SK-N-SH (cell line): Measurements from ENCODE around the gene MAGI2. TPM values are rescaled to one million over a fixed set of nuclear protein-coding genes. Genes with fewer than 3 reads are reported as not detected.
A peak's percentile ranks its signal among the peaks of the same experiment; 100 is the strongest.

Source experiments
- CTCF ChIA-PET: fragments of 300-600, 350-600 bp; formaldehyde crosslinking; extraction: SDS; loops from one replicate; lab custom pipeline; 2021; lab: Yijun Ruan, JAX
- POLR2A ChIA-PET: fragments of 350-600 bp; sonication (Branson Sonifier 250); formaldehyde crosslinking; extraction: SDS; loops from one replicate; lab custom pipeline; 2020; ENCODE audit warnings: antibody characterized with exemption, inconsistent platforms; lab: Yijun Ruan, JAX
- DNase-seq: peaks from one replicate; pipeline ENCODE4 v3.0.0; 2012
- H2AFZ ChIP-seq: fragments of 200-600 bp; sonication (generic); 2 replicates; pipeline ENCODE4 v1.8.1; 2016; ENCODE audit warnings: antibody characterized with exemption, mild to moderate bottlenecking, low read depth
- H3F3A ChIP-seq: fragments of 200-600 bp; sonication (generic); replicated peaks from 2 replicates; pipeline ENCODE3; 2016; ENCODE audit warnings: antibody characterized with exemption, mild to moderate bottlenecking; ENCODE audit not compliant: insufficient read depth
- H3K27ac ChIP-seq, 2 experiments: fragments of 200-500 bp in 1 of 2; fragments of 200-600 bp in 1 of 2; sonication (Bioruptor generic) in 1 of 2; sonication (generic), shearing (Covaris generic) in 1 of 2; 2 replicates each; pipeline versions ENCODE4 v1.5.1 to v1.6.1; 2014 to 2016; ENCODE audit warnings: low read depth in 2 of 2, inconsistent platforms in 1 of 2, low read length in 1 of 2, mild to moderate bottlenecking in 1 of 2, mixed read lengths in 1 of 2
- H3K27me3 ChIP-seq: fragments of 200-600 bp; sonication (generic), shearing (Covaris generic); 2 replicates; pipeline ENCODE4 v1.6.1; 2016; ENCODE audit warnings: mixed run types; ENCODE audit not compliant: insufficient read depth
- H3K36me3 ChIP-seq, 2 experiments: fragments of 200-500 bp in 1 of 2; fragments of 200-600 bp in 1 of 2; sonication (Bioruptor generic) in 1 of 2; sonication (generic) in 1 of 2; replicated peaks in 1 of 2; 2 replicates each; pipeline versions ENCODE3 to v1.5.1; 2014 to 2016; ENCODE audit warnings: low read length in 1 of 2, mild to moderate bottlenecking in 1 of 2; ENCODE audit not compliant: insufficient read depth in 2 of 2, control insufficient read depth in 1 of 2
- H3K4me1 ChIP-seq, 2 experiments: fragments of 200-500 bp in 1 of 2; fragments of 200-600 bp in 1 of 2; sonication (Bioruptor generic) in 1 of 2; sonication (generic), shearing (Covaris generic) in 1 of 2; 2 replicates each; pipeline versions ENCODE4 v1.5.1 to v1.6.1; 2014 to 2016; ENCODE audit warnings: low read depth in 1 of 2, low read length in 1 of 2, mixed run types in 1 of 2; ENCODE audit not compliant: insufficient read depth in 2 of 2, control insufficient read depth in 1 of 2
- H3K4me2 ChIP-seq: fragments of 200-600 bp; sonication (generic), shearing (Covaris generic); 2 replicates; pipeline ENCODE4 v1.6.1; 2017; ENCODE audit warnings: mixed run types
- H3K4me3 ChIP-seq, 2 experiments: fragments of 200-500 bp in 1 of 2; fragments of 200-600 bp in 1 of 2; sonication (Bioruptor generic) in 1 of 2; sonication (generic), shearing (Covaris generic) in 1 of 2; 2 replicates each; pipeline versions ENCODE4 v1.5.1 to v1.8.1; 2014 to 2016; ENCODE audit warnings: low read depth in 2 of 2, inconsistent platforms in 1 of 2, low read length in 1 of 2, mild to moderate bottlenecking in 1 of 2, mixed read lengths in 1 of 2, moderate library complexity in 1 of 2
- H3K79me2 ChIP-seq: fragments of 200-600 bp; sonication (generic); 2 replicates; pipeline ENCODE4 v1.8.1; 2017; ENCODE audit warnings: mild to moderate bottlenecking; ENCODE audit not compliant: insufficient read depth
- H3K9ac ChIP-seq: fragments of 200-600 bp; sonication (generic); 2 replicates; pipeline ENCODE4 v1.6.1; 2017; ENCODE audit warnings: mixed run types
- H3K9me2 ChIP-seq: fragments of 200-600 bp; sonication (generic); 2 replicates; pipeline ENCODE4 v1.6.1; 2017; ENCODE audit warnings: mixed run types
- H3K9me3 ChIP-seq: fragments of 200-600 bp; sonication (generic); 2 replicates; pipeline ENCODE4 v1.6.1; 2017; ENCODE audit warnings: mixed run types, mild to moderate bottlenecking, moderate library complexity
- H4K20me1 ChIP-seq: fragments of 200-600 bp; sonication (generic); 2 replicates; pipeline ENCODE4 v1.6.1; 2017; ENCODE audit warnings: mild to moderate bottlenecking, mixed run types; ENCODE audit not compliant: insufficient read depth
- CTCF ChIP-seq: fragments of 200-600 bp; sonication (generic); IDR thresholded peaks from 2 replicates; pipeline ENCODE4 v1.6.1; 2017; ENCODE audit warnings: antibody characterized with exemption, mild to moderate bottlenecking, moderate library complexity
- EZH2phosphoT487 ChIP-seq: fragments of 200-600 bp; sonication (generic); IDR thresholded peaks from 2 replicates; pipeline ENCODE4 v1.6.1; 2017; ENCODE audit warnings: low read depth, mixed run types, mild to moderate bottlenecking, antibody characterized with exemption, moderate library complexity, borderline replicate concordance
- FOSL2 ChIP-seq: IDR thresholded peaks from 2 replicates; pipeline ENCODE4 v1.4.0; 2012; ENCODE audit warnings: low read depth, mild to moderate bottlenecking, moderate library complexity, borderline replicate concordance
- FOXJ3 ChIP-seq: sonication (generic); formaldehyde crosslinking; IDR thresholded peaks from 2 replicates; pipeline ENCODE4 v1.5.1; 2020; ENCODE audit warnings: mild to moderate bottlenecking, missing genetic modification reagents
- FOXM1 ChIP-seq: IDR thresholded peaks from 2 replicates; pipeline ENCODE4 v1.4.0; 2012; ENCODE audit warnings: low read depth, mild to moderate bottlenecking
- GABPA ChIP-seq: IDR thresholded peaks from 2 replicates; pipeline ENCODE4 v1.4.0; 2012; ENCODE audit warnings: low read depth, mild to moderate bottlenecking
- JUND ChIP-seq: IDR thresholded peaks from 2 replicates; pipeline ENCODE4 v1.4.0; 2012
- MAX ChIP-seq: IDR thresholded peaks from 2 replicates; pipeline ENCODE4 v1.4.0; 2012; ENCODE audit warnings: low read depth
- MEF2A ChIP-seq: IDR thresholded peaks from 2 replicates; pipeline ENCODE4 v1.4.0; 2012; ENCODE audit warnings: low read depth, borderline replicate concordance
- PBX3 ChIP-seq: IDR thresholded peaks from 2 replicates; pipeline ENCODE4; 2012
- POLR2AphosphoS5 ChIP-seq: IDR thresholded peaks from 2 replicates; pipeline ENCODE4 v1.6.1; 2012; ENCODE audit warnings: low read depth, low read length
- USF1 ChIP-seq: IDR thresholded peaks from 2 replicates; pipeline ENCODE4 v1.4.0; 2012; ENCODE audit warnings: low read depth, borderline replicate concordance
- YY1 ChIP-seq: IDR thresholded peaks from 2 replicates; pipeline ENCODE4 v1.4.0; 2012; ENCODE audit warnings: low read depth, mild to moderate bottlenecking
- ZBTB33 ChIP-seq: IDR thresholded peaks from 2 replicates; pipeline ENCODE4 v1.4.0; 2012; ENCODE audit warnings: low read depth, borderline replicate concordance
- WGBS: methylation state at CpG from one replicate; pipeline ENCODE4 v1.1.6; 2017; ENCODE audit warnings: low lambda C conversion rate; 5-methylcytosine and 5-hydroxymethylcytosine counted together
- polyA plus RNA-seq, 3 experiments: library from polyadenylated mRNA; depleted of rRNA; stranded (reverse); fragments of >200 nt; gene quantifications; 2 replicates each; pipeline ENCODE4 v1.2.3, GENCODE V29; 2012

Gene MAGI2
- polyA plus RNA-seq, 1 of the 3 experiments (the other 2 are of a cell fraction), result 1.1 TPM

GRCh38 chr7:78499971-78500370 is 953.5 kb downstream of the MAGI2 start:
- no peak overlapping the region for H3K9ac ChIP-seq
- H3K79me2 ChIP-seq, result no peaks in the 10 kb centered on the region
- ChIA-PET POLR2A (no interaction called here), CTCF (no interaction called here)
- no peak for TF ChIP-seq FOXM1
- TF ChIP-seq USF1, result no peak
- no peak for TF ChIP-seq FOXJ3 (CRISPR knock-in tag)
- no peak for TF ChIP-seq PBX3
- no peak for TF ChIP-seq CTCF
- no peak for TF ChIP-seq GABPA
- no peak for TF ChIP-seq ZBTB33
- no peak for TF ChIP-seq EZH2phosphoT487
- TF ChIP-seq YY1, result no peak
- no peaks in the 10 kb centered on the region for H3F3A ChIP-seq
- H3K36me3 ChIP-seq, result no peaks in the 10 kb centered on the region
- DNase-seq, result no peak
- H3K9me2 ChIP-seq, result no peaks in the 10 kb centered on the region
- H3K4me3 ChIP-seq, result no peak overlapping the region
- H3K4me2 ChIP-seq, result no peak overlapping the region
- no peaks in the 10 kb centered on the region for H3K9me3 ChIP-seq
- no peak overlapping the region for H2AFZ ChIP-seq
- H3K27me3 ChIP-seq, result no peaks in the 10 kb centered on the region
- H3K27ac ChIP-seq, result no peak overlapping the region
- WGBS, result 73% methylated on average over 2 of the region's 2 CpGs
- H4K20me1 ChIP-seq, result no peaks in the 10 kb centered on the region
- no peaks in the 10 kb centered on the region for H3K4me1 ChIP-seq

- 83% methylated on average over 2 of the region's 2 CpGs for WGBS
- Histone ChIP-seq H3K36me3 (no peaks in the 10 kb centered on the region), H3K9ac (no peak overlapping the region), H3K4me2 (no peak overlapping the region), H3K79me2 (no peaks in the 10 kb centered on the region), H3K9me2 (no peaks in the 10 kb centered on the region), H4K20me1 (no peaks in the 10 kb centered on the region), H3K4me1 (no peaks in the 10 kb centered on the region), H3K27ac (no peak overlapping the region), H2AFZ (no peak overlapping the region), H3F3A (no peaks in the 10 kb centered on the region), H3K27me3 (no peaks in the 10 kb centered on the region), H3K9me3 (no peaks in the 10 kb centered on the region), H3K4me3 (no peak overlapping the region)
- TF ChIP-seq JUND (0 out of 2 replicates have a peak, but pooled peaks have one; percentile 17), POLR2AphosphoS5 (no peak), MAX (no peak), FOSL2 (peak; percentile 46; the same call in 1 of the 2 replicates), MEF2A (no peak)
- CTCF ChIA-PET, result no interaction called here
- DNase-seq, result no peak
- POLR2A ChIA-PET, result no interaction called here
Measured at GRCh38 chr7:78499283-78499682, 954.2 kb downstream of the MAGI2 start.
